HG02623 (cell line): ENCODE measurements around the gene ASCC3.
"Not testable (repeated sequence)": the region's sequence is repeated elsewhere in the genome, so short reads cannot be mapped to it uniquely, and the experiment has no call there.

Experiments used
- ATAC-seq: cut with Tn5 transposase; IDR thresholded peaks from one replicate; pipeline ENCODE4 v1.9.1; 2021; ENCODE audit warnings: moderate library complexity; ENCODE audit not compliant: unreplicated experiment

The ASCC3 gene

DNA sequence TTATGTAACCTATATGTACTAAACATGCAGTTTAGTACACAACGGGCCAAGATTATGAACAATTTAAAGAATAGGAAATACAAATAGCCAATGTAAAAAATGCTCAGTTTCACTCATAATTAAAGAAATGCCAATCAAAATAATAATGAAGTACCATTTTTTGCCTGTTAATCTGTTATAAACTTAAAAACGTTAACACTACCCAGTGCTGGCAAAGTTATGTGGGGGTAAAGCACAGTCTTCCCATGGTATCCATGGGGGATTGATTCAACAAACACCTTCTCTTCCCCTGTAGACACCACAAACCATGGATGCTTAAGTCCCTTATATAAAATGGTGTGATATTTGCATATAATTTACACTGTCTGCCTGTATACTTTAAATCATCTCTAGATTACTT, 211.1 kb downstream of the ASCC3 start:
- no peak for ATAC-seq

- ATAC-seq = peak; percentile 99
Measured at GRCh38 chr6:100665041-100665380, 216.1 kb downstream of the ASCC3 start.

- ATAC-seq = peak; percentile 27
Measured at GRCh38 chr6:100664274-100665040, 216.7 kb downstream of the ASCC3 start.

DNA sequence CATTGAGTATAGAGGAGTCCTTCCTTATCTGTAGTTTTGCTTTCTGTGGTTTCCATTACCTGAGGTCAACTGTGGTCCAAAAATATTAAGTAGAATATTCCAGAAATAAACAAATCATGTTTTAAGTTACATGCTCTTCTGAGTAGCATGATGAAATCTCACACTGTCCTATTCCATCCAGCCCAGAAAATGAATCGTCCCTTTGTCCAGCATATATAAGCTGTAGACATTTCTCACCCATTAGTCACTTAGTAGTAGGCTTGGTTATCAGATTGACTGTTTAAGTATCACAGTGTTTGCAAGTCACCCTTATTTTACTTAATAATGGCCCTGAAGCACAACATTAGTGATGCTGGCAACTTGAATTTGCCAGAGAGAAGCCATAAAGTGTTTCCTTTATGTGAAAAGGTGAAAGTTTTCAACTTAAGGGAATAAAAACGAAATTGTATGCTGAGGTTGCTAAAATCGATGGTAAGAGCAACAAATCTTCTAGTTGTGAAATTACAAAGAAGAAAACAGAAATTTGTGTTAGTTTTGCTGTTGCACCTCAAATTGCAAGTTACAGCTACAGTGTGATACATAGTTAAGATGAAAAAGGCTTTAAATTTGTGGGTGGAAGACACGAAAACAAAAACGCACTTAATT, 217.8 kb downstream of the ASCC3 start:
- no peak for ATAC-seq

- no peak for ATAC-seq
Measured at GRCh38 chr6:100662264-100662663, 218.9 kb downstream of the ASCC3 start.

DNA sequence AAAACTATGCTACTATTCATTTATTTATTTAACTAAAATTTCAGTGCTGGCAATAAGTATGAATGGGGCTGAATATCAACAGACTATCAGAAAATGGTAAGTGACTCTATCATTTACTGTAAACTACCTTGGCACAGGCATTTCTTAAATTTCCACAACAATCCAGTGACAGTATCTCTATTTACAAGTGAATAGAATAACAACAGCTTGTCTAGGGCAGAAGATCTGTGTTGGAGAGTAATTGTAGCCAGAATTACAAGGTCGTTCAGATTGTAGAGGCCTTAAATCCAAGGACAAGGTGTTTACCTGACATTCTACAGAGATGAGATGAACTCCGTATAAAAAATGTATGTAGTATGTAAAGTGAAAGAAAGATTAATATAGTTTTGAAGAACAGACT, 222.6 kb downstream of the ASCC3 start:
- no peak for ATAC-seq

DNA sequence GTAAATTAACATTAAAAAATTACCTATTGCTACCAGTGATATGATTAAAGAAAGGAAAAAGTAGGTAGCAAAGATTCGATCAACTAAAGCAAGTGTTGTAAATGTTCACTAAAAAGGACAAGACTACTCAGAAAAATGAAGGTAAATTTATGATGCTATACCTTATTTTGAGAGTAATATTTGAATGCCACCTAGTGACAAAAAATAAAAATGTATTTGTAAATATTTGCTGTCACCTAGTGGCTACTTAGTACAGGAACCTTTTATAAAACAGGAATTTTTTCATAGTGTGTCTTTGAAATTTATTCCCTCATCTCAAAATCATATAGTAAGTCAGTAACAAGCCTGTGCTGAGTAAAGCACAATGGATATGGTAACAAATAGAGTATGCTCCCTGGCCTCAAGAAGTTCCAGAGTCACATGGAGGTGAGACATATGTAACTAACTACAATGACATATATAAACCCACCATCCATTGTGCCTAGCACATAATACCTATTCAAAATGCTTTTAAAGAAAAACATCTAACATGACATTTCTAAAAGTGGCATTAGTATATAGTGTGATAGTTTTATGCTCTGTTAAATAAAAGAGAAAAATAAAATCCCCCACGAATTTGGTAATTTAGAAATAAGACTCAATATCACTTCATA, 223.3 kb downstream of the ASCC3 start:
- no peak for ATAC-seq

GRCh38 chr6:100641147-100641546, 240.0 kb downstream of the ASCC3 start:
- ATAC-seq = not testable (repeated sequence)

DNA sequence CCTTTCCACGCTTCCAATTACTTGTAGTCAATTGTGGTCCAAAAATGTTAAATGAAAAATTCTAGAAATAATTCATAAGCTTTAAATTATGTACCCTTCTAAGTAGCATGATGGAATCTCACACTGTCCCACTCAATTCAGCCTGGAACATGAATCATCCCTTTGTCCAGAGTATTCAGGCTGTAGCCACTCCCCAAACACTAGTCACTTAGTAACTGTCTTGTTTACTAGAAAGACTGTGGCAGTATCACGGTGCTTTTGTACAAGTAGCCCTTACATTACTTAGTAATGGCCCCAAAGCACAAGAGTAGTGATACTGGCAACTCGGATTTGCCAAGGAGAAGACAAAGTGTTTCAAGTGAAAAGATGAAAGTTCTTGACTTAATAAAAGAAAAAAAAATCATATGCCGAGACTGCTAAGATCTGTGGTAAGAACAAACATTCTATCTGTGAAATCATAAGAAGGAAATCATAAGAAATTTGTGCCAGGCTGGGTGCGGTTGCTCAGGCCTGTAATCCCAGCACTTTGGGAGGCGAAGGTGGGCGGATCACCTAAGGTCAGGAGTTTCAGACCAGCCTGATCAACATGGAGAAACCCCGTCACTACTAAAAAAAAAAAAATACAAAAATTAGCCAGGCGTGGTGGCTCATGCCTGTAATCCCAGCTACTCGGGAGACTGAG, 247.9 kb downstream of the ASCC3 start:
- no peak for ATAC-seq

- ATAC-seq = no peak
Measured at GRCh38 chr6:100630536-100630935, 250.6 kb downstream of the ASCC3 start.

- ATAC-seq = no peak
Measured at GRCh38 chr6:100627911-100628758, 253.0 kb downstream of the ASCC3 start.

DNA sequence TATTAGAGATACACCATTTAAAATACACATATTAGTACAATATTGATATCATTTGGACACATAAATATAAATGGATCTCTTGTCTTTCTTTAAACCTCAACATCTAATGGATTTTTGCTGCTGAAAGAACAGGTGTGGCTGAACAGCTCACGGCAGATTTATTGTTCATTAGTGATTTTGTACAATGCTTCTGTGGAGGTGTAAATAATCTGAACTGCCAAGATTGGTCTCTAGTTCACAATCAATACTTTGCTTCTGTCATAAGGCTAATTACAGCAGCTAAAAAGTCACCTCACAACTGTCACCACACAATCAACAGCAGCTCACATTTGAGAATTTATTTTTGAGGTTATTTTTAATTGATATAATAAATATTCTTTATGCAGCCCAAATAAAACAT, 254.4 kb downstream of the ASCC3 start:
- no peak for ATAC-seq

DNA sequence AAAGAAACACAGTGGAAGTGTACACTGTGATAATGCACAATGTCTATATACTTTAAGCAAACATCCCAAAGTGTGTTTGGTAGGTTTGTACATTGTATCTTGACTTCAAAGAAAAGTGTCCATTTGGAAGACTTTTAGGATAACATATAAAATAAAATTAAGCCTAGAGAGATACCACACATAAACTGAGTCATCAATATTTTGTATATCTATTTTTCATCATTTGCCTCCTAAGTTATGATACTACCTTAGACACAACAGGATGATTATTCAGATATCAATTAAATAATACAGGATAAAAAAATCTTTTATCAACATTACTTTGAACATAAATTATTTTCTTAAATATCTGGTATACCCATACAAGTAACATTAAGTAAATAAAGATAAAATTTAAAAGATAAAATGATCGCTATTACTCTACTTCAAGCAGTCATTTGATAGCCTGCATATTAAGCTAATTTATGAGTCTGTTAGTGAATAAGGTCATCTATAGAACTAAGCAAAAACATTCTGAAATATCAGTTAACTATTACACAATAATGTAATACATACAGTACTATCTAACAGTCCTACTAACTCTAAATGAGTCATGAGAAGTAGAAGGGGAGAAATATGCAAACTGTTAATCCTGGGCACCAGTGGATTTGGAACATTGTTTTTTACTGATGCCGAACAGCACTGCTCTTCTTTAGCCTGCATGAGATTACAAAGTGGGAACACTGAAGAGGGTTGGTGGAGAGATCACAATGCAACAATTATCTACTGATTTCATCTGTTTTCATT, 258.0 kb downstream of the ASCC3 start:
- no peak for ATAC-seq

DNA sequence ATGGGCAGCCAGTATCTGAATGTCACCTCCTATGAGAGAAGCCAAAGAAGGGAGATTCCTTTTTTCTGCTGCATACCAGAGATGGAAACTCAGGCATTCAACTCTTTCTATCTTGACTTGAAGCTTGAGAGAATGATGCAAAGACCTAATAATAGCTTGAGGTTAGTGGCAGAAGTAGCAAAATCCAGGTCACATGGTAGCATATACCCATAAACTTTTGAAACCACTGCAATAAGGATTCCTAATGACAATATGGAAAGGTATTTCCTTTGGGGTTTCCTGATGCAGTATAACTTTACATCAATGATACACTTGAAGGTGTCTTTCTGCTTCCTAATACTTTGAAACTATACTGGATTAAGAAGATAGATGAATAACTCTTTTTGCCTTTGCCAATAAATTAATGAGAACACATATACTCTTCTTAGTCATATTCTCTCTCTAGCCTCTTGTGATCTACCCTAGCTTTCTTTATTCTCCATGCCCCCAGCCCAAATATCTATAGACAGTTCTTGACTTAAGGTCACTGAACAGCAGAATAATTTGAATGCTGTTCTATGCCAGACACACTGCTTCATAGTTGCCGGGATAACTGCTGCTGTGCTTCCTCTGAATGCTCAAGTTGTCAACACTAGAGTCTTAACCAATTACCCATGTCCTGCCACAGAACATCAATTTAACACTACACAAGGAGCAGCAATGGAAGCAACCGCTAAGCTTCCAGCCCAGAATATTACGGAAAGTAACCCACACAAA, 260.9 kb downstream of the ASCC3 start:
- ATAC-seq = no peak

- ATAC-seq = no peak
Measured at GRCh38 chr6:100618351-100618671, 262.8 kb downstream of the ASCC3 start.

- ATAC-seq = no peak
Measured at GRCh38 chr6:100617633-100618350, 263.3 kb downstream of the ASCC3 start.

DNA sequence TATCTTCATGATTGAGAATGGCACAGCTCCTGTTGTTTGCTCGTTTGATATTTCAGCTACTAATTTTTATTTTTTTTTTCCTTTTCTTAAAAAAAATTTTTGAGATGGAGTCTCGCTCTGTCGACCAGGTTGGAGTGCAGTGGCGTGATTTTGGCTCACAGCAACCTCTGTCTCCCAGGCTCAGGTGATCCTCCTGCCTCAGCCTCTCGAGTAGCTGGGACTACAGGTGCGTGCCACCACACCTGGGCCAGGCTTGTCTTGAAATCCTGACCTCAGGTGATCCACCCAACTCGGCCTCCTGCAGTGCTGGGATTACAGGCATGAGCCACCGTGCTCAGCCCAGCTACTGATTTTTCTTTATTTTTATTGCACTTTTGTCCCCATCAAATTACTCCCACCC, 266.2 kb downstream of the ASCC3 start:
- ATAC-seq = no peak

DNA sequence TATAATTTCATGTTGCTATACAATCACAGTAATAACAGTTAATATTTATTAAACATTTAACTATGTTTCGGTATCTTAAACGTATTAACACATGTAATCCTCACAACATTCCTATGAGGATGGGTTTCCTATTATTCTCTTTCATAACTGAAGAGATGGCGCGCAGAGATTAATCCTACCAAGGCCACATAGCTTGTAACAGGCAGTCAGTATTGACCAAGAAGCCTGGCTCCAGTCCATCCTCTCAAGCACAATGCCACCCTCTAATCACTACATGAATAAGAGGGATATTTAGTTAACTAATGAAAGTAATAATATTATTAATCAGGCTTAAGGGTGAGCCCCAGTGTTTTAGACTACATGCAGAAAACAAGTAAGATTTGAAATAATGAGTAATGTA, 266.7 kb downstream of the ASCC3 start:
- ATAC-seq = no peak

GRCh38 chr6:100613656-100614055, 267.5 kb downstream of the ASCC3 start:
- ATAC-seq = no peak
